HG03439 (cell line): Measurements from ENCODE around the gene IPP.
"Not testable (repeated sequence)": the region's sequence is repeated elsewhere in the genome, so short reads cannot be mapped to it uniquely, and the experiment has no call there.

ENCODE experiments used
- ATAC-seq: cut with Tn5 transposase; IDR thresholded peaks from one replicate; pipeline ENCODE4 v1.9.1; 2021; ENCODE audit warnings: mild to moderate bottlenecking, moderate library complexity; ENCODE audit not compliant: unreplicated experiment

IPP gene

DNA sequence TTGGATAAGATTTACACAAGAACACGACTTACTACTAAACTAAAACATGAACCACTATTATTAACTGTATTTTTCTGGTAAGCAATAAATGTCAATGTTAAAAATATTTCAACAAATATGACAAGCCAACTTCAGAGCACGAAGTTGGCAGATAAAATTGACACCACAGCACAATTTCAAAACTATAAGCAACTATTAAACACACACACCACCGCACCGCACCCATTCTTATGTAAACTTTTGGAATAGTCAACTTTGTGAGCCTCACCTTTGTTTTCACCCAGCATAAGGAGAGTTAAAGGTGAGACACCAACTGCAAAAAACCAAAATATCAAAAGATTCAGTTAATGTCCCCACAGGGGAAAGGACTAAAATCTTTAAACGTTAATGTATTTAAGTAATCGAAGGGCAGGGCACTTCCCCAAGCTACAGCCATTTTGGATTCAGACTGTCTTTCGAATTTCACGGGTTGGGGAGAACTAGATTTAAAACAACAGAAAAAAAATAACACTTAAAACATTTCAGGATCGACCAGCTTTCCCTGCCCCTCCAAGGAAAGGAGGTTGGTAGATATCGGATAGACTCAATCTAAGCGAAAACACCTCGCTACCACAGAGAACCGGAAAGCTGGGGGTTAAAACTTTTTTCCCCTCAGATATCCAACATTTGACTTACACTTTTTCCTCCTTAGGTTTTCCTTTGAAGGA, 65.0 kb downstream of the IPP start:
- ATAC-seq: no peak

DNA sequence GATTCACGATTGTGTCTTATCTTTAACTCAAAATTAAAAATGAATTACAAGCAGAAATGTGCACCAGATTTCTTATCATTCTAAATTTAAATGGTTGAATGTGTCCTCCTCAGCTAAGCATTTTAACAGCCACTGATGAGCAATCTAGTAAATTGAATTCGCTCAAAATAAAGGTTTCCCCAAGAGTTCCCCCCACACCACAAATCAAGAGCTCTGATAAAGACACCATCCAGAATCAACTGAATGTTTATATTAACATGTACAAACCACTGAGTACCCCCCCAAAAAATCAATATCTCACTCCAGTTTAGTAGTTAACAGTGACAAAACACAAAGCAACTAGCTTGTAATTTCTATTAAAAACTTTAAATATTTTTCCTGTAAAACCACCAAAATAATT, 66.1 kb downstream of the IPP start:
- ATAC-seq: no peak

DNA sequence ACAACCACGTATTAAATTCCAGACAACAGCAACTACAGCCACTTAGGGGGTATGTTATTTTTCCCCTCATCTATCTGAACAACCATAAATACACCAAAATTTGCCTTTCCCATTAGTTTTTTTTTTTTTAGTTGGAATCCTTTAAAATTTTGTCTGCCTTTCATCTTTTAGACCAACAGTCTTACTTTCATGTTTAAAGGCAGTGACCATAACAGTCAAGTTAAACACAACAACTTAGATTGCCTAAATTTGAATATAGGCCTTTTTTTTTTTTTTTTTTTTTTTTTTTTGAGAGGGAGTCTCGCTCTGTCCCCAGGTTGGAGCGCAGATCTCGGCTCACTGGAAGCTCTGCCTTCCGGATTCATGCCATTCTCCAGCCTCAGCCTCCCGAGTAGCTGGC, 67.5 kb downstream of the IPP start:
- ATAC-seq: no peak

DNA sequence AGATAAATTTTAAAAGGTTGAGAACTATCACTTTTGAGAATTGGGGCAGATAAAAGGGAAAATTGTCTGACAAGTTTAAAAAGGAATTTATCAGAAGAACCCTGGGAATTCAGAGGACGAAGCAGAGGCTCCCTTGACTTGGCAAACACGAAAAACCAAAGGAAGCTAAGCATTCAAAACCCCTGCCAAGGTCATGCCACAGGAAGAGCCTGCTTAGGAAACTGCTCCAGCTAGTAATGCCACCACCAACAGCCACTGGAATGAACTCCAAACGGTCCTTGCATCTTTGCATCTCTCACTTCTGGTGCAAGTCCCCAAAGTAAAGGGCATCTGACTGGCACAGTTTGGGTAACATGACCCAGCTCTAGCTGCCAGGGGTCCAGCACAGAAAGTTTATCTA, 71.3 kb downstream of the IPP start:
- ATAC-seq: no peak

DNA sequence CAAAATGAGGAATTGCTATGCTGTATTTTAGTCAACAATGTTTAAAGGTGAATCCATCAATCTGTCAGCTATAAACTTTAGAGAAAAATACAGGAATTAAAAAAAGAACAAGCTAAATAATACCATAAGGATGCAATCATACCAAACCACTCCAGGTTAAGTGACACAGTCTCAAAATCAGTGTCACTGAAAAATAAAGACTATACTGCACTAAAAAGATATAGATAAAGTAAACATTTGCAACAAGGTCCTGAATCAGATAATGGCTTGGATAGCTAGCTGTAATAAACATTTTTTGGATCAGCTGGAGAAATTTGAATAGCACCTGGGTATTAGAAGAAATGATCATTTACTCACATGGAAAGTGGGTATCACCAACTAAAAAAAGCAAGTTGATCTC, 72.0 kb downstream of the IPP start:
- ATAC-seq: no peak

DNA sequence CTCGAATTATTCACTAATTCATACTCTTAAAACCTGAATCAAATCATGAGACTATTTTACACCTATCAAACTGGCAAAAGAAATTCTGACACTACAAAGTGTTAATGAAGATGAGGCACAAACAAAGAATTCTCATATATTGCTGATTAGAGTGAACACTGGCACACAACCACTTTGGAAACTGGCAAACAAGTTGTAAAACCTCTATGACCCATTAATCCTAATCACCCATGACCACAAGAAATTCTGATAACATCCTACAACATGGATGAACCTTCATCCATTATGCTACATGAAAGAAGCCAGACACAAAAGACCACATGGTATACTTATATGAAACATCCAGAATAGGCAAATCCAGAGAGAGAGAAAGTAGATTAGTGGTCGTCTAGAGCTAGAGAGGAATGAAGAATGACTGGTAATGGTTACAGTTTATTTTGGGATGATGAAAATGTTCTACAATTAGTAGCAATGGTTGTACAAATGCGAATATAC, 72.7 kb downstream of the IPP start:
- ATAC-seq: no peak

DNA sequence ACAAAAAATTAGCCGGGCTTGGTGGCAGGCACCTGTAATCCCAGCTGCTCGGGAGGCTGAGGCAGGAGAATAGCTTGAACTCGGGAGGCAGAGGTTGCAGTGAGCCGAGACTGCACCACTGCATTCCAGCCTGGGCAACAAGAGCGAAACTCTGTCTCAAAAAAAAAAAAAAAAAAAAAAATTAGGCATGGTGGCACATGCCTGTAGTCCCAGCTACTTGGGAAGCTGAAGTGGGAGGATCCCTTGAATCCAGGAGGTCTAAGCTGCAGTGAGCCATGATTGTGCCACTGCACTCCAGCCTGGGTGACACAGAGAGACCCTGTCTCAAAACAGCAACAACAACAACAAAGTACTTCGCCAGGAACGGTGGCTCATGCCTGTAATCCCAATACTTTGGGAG, 73.9 kb downstream of the IPP start:
- ATAC-seq: not testable (repeated sequence)

DNA sequence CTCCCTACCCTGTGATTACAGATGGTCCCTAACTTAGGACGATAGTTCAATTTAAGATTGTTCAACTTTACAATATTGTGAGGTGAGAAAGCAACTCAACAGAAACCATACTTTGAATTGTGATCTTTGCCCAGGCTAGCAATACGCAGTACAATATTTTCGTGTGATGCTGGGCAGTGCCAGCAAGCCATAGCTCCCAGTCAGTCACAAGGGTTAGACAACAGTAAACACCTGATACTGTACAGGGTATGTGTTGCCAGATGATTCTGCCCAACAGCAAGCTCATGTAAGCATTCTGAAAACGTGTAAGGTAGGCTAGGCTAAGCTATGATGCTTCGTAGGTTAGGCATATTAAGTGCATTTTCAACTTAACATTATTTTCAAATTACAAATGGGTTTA, 76.0 kb downstream of the IPP start:
- no peak for ATAC-seq

DNA sequence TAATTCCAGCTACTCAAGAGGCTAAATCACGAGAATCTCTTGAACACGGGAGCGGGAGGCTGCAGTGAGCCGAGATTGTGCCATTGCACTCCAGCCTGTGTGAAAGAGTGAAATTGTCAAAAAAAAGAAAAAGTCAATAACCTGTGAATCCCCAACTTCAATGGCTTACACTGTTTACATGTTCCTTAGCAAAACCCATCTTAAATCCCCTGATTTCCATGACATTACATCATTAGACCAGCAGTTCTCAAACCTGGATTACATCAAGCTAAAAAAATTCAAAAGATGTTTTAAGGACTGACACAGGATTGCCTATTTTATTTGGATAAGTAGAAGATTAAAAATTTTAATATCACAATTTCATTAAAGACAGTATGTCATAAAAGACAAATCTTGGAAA, 76.5 kb downstream of the IPP start:
- ATAC-seq: no peak

DNA sequence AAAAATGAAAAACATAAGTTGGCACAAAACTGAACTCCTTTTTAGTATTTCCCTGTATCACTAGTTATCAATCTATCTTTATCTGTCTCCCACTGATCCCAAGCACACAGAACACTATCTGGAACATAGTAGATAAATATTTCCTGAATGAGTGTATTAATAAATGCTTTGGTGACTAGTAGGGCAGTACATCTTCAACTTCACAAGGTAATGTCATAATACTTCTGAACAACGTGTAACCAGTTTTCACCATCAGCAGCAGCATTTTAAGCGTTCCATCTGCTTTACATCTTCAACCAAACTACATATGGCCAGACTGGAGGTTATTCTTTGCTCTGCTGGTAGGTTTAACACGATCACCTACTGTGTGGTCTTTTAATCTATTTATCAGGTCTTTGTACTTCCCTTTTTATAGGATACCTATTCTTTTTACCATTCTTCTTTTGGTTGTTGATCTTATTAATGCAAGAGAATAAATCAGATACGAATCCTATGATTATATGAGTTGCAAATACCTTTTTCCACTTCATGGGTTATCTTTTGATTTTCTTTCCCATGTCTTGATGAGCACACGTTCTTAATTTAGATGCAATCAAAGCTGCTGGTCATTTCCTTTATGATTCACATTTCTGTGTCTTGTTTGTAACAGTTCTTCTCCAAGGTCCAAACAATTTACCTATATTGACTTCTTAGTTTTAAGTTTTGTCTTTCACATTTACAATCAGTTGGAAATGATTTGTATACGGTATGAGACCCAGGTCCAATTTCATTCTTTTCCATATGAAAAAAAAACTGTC, 80.4 kb downstream of the IPP start:
- no peak for ATAC-seq

DNA sequence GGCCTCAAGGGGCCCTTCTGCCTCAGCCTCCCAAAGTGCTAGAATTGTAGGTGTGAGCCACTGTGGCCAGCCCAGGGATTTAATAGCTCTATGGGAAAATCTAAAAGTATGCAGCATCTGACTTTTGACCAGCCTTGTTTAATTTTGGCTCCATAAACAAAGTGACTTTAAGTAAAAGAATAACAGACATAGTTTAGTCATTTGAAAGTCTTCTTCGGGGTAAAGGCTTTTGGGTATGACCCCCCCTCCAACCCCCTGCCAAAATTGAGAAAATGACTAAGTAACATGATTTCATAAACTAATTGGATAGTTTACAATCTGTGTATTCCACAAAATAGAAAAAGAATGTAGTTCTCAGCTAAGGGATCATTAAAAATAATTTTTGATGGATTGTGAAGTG, 81.1 kb downstream of the IPP start:
- ATAC-seq: no peak

DNA sequence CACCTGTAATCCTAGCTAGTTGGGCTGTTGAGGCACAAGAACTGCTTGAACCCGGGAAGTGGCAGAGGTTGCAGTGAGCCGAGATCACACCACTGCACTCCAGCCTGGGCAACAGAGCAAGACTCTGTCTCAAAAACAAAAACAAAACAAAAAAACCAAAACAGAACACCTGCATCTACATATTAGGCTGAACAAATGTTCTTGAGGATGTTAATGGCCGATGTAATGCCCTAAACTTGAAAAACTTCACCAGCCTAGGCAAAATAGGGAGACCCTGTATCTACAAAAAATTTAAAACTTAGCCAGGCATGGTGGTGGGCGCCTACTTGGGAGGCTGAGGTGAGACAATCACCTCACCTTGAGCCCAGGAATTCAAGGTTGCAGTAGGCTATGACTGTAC, 81.9 kb downstream of the IPP start:
- no peak for ATAC-seq

DNA sequence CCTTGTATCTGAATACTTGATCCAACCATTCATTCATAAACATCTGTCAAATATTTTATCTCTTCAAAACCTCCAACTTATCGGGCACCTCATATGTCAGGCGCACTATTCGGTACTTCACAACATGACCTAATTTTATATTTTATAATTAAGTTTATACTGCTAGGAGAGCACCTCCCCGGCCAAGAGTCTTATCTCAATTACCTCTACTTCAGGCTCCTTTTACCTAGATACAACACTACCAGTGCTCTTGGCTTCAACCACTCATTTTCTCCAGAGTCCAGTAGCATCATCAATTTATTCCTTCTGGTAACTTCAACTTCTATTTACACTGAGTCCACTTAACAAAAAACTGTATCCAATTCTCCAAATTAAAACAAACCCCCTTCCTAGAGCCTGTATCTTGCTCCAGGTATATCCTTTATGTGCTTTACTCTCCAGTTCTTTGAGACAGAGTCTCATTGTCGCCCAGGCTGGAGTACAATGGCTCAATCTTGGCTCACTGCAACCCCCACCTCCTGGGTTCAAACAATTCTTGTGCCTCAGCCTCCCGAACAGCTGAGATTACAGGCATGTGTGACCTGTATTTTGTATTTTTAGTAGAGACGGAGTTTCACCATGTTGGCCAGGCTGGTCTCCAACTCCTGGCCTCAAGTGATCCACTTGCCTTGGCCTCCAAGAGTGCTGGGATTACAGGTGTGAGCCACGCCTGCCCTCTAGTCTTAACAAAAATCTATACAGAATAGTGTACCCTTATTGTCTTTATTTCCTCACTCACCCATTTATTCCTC, 82.9 kb downstream of the IPP start:
- ATAC-seq: no peak

DNA sequence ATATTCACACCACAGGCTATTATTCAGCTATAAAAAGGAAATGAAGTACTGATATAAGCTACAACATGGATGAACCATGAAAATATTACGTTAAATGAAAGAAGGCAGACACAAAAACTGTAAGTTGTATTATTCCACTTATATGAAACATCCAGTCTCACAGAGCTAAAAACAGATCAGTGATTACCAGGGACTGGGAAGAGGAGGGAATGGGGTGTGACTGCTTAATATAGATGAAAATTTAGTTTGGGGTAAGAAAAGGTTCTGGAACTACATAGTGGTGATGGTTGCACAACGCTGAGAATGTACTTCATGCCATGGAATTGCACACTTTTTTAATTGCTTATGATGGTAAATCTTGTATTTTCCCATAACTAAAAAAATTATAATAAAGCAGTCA, 83.6 kb downstream of the IPP start:
- ATAC-seq: no peak

DNA sequence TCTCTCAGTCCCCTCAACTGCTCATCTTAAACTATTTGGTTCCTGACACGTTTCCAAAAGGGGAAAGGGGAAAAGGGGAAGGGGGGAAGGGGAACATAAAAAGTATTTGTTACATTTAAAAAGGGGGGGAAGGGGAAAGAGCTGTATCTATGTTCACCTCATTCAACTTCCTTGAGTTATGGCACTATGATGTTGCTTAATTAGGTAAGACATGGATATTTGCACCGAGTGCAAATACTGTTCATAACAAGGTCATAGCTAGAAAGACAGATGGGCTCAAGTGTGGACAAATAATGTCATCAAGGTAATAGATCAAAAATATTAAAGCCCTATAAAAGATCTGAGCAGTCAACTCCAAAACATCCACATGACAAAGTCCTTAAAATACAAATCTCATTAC, 90.1 kb downstream of the IPP start:
- ATAC-seq: no peak

DNA sequence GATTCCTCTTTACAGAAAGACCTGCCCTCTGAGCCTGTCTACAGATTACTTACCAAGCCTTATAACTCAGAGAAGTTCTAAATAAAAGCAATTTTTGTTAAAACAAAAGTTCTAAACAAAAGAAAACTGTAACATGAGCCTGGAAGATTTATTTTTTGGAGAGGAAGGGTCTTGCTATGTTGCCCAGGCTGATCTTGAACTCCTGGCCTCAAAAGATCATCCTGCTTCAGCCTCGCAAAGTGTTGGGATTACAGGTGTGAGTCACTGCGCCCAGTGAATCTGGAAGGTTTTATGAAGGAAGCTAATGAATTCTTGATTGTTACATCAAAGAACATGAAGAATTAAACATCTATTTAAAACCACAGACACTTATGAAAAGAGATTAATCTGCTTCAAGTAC, 91.2 kb downstream of the IPP start:
- ATAC-seq: no peak

DNA sequence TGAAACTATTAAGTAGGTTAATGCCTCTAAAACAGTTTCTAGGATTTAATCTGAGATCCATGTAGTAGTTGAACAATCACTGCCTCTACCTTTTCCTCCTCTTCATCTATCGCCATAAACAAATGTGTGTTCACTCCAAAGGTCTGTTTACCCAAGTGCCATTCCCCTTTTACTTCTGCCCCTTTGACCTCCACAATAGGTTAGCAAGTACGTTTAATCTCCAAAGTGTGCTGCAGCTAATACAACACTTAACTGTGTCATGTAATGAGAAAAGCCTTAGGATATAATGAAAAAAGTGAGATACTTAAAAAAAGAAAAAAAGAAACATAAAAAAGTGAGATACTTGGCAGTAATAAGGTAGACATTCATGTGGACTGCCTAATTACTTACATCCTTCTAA, 92.3 kb downstream of the IPP start:
- no peak for ATAC-seq

DNA sequence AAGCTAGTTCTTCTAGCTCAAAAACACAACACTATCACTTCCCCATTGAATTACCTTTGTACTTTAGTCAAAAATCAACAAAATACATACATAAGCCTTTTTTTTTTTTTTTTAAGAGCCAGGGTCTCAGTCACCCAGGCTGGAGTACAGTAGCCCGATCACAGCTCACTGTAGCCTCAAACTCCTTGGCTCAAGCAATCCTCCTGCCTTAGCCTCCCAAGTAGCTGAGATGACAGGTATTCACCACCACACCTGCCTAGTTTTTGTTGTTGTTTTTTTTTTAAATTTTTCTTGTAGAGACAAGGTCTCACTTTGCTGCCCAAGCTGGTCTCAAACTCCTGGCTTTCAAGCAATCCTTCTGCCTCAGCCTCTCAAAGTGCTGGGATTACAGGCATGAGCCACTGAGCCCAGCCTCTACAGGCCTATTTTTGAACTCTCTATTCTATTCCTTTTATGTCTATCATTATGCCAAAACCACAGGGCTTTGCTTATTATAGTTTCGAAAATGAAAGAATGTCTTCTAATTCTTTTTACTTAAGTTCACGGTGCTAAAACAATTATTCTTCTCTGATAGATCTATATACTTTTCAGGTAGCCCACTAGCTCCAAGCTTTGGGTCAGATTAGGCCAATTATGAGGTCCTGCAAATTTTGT, 93.8 kb downstream of the IPP start:
- ATAC-seq: no peak

DNA sequence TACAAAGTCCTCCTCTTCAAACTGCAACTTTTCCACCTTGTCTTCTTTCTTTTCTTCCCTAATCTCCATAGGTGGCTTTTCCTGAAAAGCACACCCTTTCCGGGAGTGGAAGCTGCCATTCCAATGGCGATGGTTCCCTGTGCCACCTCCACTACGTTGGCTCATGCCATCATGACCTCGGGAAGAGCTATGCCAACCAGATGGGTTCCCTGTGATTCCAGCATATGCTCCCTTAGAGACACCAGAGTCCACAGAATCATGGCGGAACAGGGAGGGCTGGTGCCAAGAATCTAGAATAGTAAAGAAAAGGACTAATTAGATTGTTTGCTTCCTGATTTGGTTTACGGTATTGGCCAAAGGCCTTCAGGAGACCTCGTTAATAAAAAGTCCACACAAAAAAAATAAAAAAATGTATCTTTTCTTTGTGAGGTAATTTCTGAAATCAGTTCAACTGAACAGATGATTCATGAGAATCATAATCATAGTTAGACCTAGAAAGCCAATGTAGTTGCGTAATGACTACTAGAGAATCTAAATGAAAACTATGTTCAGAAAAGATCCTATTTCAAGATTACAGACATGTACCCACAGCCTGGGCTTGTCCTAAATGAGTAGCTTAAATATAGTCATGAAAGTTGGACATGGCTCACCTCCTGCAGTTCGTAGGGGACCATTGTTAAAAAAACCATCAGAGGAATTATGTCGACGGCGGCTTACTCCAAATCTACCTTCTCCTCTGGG, 95.7 kb downstream of the IPP start:
- ATAC-seq: no peak
